ENCODE results near the gene NUDT17. TPM values are rescaled to one million over a fixed set of nuclear protein-coding genes. Genes with fewer than 3 reads are reported as not detected.
A peak's percentile ranks its signal among the peaks of the same experiment; 100 is the strongest.
"Not testable (repeated sequence)": the region's sequence is repeated elsewhere in the genome, so short reads cannot be mapped to it uniquely, and the experiment has no call there.

Gene NUDT17, protein sequence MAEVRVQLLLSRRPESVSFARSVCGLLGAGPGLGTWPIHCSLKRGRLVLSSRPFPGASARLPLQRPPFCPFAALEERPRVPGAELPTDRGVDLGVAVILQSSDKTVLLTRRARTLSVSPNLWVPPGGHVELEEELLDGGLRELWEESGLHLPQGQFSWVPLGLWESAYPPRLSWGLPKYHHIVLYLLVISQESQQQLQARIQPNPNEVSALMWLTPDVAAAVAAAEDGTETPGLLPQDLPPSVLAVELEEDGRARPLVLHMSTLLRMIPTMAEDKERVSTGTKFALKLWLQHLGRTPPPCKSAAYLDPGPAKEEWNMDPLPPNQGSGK
- polyA plus RNA-seq (2013, experiment 1 of 4): 4.8 TPM
- 6.3 TPM for polyA plus RNA-seq (2013, experiment 2 of 4)
- polyA plus RNA-seq (2013, experiment 3 of 4): 4.4 TPM
- polyA plus RNA-seq (2013, experiment 4 of 4): 6.2 TPM

DNA sequence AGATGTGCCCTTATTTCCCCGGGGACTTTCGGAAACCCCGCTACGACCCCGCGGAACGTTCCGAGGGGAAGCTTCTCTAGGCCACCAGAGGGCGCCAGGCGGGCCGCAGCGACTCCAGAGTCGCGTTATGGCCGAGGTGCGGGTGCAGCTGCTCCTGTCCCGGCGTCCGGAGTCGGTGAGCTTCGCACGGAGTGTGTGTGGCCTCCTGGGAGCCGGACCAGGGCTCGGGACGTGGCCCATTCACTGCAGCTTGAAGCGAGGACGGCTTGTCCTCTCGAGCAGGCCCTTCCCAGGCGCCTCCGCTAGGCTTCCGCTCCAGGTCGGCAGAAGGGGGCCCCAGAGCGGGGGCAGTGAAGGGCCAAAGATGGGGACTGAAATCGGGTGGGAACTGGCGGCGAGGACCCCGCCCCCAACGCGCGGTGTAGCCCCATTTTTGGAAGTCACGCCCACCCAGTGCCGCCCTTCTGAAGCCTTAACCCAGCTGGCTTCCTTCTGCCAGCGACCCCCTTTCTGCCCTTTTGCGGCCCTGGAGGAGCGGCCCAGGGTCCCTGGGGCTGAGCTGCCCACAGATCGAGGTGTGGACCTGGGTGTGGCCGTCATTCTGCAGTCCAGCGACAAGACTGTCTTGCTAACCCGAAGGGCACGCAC is at the start of gene NUDT17:
Gene NUDT17 (plus strand): TSS at position 117 of the 648 bp plus-strand sequence. CDS start 11 bp downstream, at position 128.
- peaks cover 44% of the 10 kb centered on the region for H3K36me3 ChIP-seq (ENCODE audit: control insufficient read depth, insufficient read depth, low read length)

DNA sequence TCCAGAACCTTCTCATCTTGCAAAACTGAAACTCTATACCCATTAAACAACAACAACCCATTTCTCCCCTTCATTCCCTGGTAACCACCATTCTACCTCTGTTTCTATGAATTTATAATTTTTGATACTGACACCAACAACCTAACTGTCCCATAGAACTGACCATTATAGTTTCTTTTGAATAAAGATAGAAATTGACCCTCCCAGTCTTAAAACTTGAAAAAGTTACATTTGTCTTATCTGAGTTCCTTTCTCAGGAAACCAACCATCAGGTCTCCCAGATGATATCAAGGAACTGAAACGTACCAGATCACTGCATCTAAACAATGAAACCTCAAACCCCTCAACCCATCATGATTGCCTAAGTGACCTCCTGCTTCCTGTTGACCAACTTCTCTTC is 48.7 kb upstream of the NUDT17 start:
- no peak overlapping the region for H3K27ac ChIP-seq (ENCODE audit: insufficient read depth, low read depth, low read length, poor library complexity, severe bottlenecking)
- no peaks in the 10 kb centered on the region for H3K4me1 ChIP-seq (ENCODE audit: control insufficient read depth, insufficient read depth, low read length)
- H3K9me3 ChIP-seq (ENCODE audit: control insufficient read depth, low read length): no peaks in the 10 kb centered on the region
- WGBS, 2 experiments: 49 to 53% methylated on average over 1 of the region's 1 CpG
- H3K4me3 ChIP-seq (ENCODE audit: insufficient read depth, low read depth, low read length): no peak overlapping the region
- no peaks in the 10 kb centered on the region for H3K36me3 ChIP-seq (ENCODE audit: control insufficient read depth, insufficient read depth, low read length)
- H3K27me3 ChIP-seq (ENCODE audit: control insufficient read depth, insufficient read depth, low read length, poor library complexity, severe bottlenecking): no peaks in the 10 kb centered on the region

More for the DNA sequence above, at the start of gene NUDT17:
- Histone ChIP-seq H3K27ac (ENCODE audit: insufficient read depth, low read depth, low read length, poor library complexity, severe bottlenecking) (peak within 1 kb of the TSS; percentile 48), H3K4me1 (ENCODE audit: control insufficient read depth, insufficient read depth, low read length) (no peaks in the 10 kb centered on the region), H3K4me3 (ENCODE audit: insufficient read depth, low read depth, low read length) (peak within 1 kb of the TSS; percentile 68), H3K9me3 (ENCODE audit: control insufficient read depth, low read length) (no peaks in the 10 kb centered on the region), H3K27me3 (ENCODE audit: control insufficient read depth, insufficient read depth, low read length, poor library complexity, severe bottlenecking) (peaks cover 8% of the 10 kb centered on the region)
- whole genome bisulfite sequencing, 2 experiments: 3% methylated on average over 50 of the region's 50 CpGs

DNA sequence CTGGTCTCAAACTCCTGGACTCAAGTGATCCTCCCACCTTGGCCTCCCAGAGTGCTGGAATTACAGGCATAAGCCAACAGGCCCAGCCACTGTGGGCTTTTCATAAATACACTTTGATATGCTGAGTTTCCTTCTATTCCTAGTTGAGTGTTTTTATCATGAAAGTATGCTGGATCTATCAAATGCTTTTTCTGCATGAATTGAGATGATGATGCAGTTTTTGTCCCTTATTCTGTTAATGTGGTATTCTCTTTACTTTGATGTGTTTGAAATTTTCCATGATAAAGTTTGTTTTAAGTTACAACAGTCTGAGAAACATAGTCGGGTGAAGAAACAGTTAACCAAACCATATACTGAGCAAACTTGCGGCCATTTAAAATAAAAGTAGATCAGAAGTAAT is 45.6 kb upstream of the NUDT17 start:
- Histone ChIP-seq H3K36me3 (ENCODE audit: control insufficient read depth, insufficient read depth, low read length) (no peaks in the 10 kb centered on the region), H3K9me3 (ENCODE audit: control insufficient read depth, low read length) (no peaks in the 10 kb centered on the region), H3K4me1 (ENCODE audit: control insufficient read depth, insufficient read depth, low read length) (peaks cover 4% of the 10 kb centered on the region), H3K27me3 (ENCODE audit: control insufficient read depth, insufficient read depth, low read length, poor library complexity, severe bottlenecking) (no peaks in the 10 kb centered on the region), H3K4me3 (ENCODE audit: insufficient read depth, low read depth, low read length) (no peak overlapping the region), H3K27ac (ENCODE audit: insufficient read depth, low read depth, low read length, poor library complexity, severe bottlenecking) (no peak overlapping the region)
- 91 to 92% methylated on average over 2 of the region's 2 CpGs for WGBS, 2 experiments

DNA sequence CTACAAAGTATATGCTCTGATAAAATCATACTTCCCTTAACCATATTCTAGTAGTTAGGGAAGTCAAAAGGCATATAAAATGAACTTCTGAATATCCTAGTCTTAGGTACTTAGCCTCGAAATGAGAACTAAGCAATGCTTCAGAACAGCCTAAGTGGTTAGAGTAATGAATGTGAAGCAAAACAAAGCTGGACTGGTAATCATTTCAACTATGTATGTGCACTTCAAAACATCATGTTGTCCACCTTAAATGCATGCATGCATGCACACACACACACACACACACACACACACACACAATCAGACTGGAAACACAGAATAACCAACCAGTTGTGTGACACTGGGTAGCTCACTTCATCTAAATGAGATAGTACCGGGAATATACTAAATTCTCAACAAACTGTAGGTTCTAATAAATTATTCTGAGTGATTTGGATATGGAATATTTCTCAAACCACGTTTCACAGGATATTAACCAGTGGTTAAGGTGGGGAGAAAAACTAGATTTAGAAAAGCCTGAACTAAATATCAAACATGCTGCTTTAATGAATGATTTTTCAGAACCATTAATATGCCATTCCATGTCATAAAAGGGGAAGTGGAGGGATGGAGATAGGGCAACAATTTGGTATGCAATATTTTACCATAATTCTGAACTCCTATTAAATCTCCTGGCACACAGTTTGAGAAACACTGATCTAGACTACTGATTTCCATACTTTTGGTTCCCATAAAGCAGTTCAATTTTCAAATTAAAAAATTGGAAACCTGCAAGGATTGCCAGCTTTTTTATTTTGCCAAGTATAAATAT is 41.0 kb upstream of the NUDT17 start:
- peaks cover 4% of the 10 kb centered on the region for H3K4me1 ChIP-seq (ENCODE audit: control insufficient read depth, insufficient read depth, low read length)
- no peaks in the 10 kb centered on the region for H3K9me3 ChIP-seq (ENCODE audit: control insufficient read depth, low read length)
- H3K4me3 ChIP-seq (ENCODE audit: insufficient read depth, low read depth, low read length): no peak overlapping the region
- no peak overlapping the region for H3K27ac ChIP-seq (ENCODE audit: insufficient read depth, low read depth, low read length, poor library complexity, severe bottlenecking)
- H3K36me3 ChIP-seq (ENCODE audit: control insufficient read depth, insufficient read depth, low read length): no peaks in the 10 kb centered on the region
- H3K27me3 ChIP-seq (ENCODE audit: control insufficient read depth, insufficient read depth, low read length, poor library complexity, severe bottlenecking): no peaks in the 10 kb centered on the region
- 94 to 98% methylated on average over 2 to 3 of the region's 3 CpGs for WGBS, 2 experiments

DNA sequence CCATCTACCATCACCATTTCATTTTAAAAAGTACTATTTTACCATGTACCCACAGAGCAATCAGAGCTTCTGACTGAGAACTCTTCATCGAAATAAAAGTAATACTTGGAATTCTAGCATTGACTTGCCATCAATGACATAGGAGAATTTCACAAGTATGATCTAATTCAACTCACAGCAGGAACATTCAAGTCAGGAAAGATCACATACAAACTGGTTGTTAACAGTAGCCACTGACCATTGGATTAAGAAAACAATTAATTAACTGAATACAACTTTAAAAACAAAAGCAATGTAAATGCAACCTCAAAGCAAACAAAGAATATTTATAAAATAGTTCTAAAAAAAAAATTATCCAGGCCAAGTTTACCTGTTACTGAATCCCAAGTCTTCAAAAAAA is 40.4 kb upstream of the NUDT17 start:
- no peaks in the 10 kb centered on the region for H3K36me3 ChIP-seq (ENCODE audit: control insufficient read depth, insufficient read depth, low read length)
- 90 to 94% methylated on average over 1 of the region's 1 CpG for WGBS, 2 experiments

DNA sequence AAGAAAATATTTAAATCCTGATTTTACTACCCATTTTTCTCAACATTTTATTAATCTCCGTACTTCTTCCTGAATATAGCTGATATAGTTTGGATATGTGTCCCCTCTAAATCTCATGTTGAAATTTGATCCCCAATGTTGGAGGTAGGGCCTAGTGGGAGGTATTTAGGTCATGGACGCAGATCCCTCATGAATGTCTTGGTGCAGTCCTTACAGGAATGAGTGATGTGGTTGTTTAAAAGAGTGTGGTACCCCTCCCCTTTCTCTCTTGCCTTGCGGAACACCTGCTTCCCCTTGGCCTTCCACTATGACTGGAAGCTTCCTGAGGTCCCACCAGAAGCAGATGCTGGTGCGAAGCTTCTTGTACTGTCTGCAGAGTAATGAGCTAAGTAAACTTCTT is 39.0 kb upstream of the NUDT17 start:
- 88 to 92% methylated on average over 2 to 4 of the region's 4 CpGs for WGBS, 2 experiments

More for the DNA sequence above, 40.4 kb upstream of the NUDT17 start:
- H3K4me1 ChIP-seq (ENCODE audit: control insufficient read depth, insufficient read depth, low read length): peaks cover 4% of the 10 kb centered on the region
- H3K27me3 ChIP-seq (ENCODE audit: control insufficient read depth, insufficient read depth, low read length, poor library complexity, severe bottlenecking): no peaks in the 10 kb centered on the region
- H3K27ac ChIP-seq (ENCODE audit: insufficient read depth, low read depth, low read length, poor library complexity, severe bottlenecking): no peak overlapping the region
- no peak overlapping the region for H3K4me3 ChIP-seq (ENCODE audit: insufficient read depth, low read depth, low read length)
- no peaks in the 10 kb centered on the region for H3K9me3 ChIP-seq (ENCODE audit: control insufficient read depth, low read length)

DNA sequence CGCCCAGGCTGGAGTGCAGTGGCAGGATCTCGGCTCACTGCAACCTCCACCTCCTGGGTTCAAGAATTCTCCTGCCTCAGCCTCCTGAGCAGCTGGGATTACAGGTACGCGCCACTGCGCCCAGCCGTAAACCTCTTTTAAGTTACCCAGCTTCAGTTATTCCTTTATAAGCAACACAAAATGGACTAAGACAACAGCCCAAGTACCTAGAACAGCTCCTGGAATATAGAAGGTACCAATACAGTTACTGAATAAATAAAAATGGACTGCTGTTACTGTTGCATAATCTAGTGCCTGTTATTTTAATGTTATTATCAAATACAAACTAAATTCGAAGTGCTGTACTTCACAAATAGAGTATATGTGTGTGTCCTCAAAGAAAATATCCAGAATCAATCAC is 38.6 kb upstream of the NUDT17 start:
- Histone ChIP-seq H3K36me3 (ENCODE audit: control insufficient read depth, insufficient read depth, low read length) (no peaks in the 10 kb centered on the region), H3K27me3 (ENCODE audit: control insufficient read depth, insufficient read depth, low read length, poor library complexity, severe bottlenecking) (no peaks in the 10 kb centered on the region), H3K27ac (ENCODE audit: insufficient read depth, low read depth, low read length, poor library complexity, severe bottlenecking) (no peak overlapping the region), H3K9me3 (ENCODE audit: control insufficient read depth, low read length) (no peaks in the 10 kb centered on the region), H3K4me1 (ENCODE audit: control insufficient read depth, insufficient read depth, low read length) (peaks cover 4% of the 10 kb centered on the region), H3K4me3 (ENCODE audit: insufficient read depth, low read depth, low read length) (no peak overlapping the region)
- 96% methylated on average over 6 of the region's 7 CpGs for WGBS, 2 experiments

More for the DNA sequence above, 39.0 kb upstream of the NUDT17 start:
- Histone ChIP-seq H3K4me3 (ENCODE audit: insufficient read depth, low read depth, low read length) (no peak overlapping the region), H3K9me3 (ENCODE audit: control insufficient read depth, low read length) (no peaks in the 10 kb centered on the region), H3K27me3 (ENCODE audit: control insufficient read depth, insufficient read depth, low read length, poor library complexity, severe bottlenecking) (no peaks in the 10 kb centered on the region), H3K36me3 (ENCODE audit: control insufficient read depth, insufficient read depth, low read length) (no peaks in the 10 kb centered on the region), H3K27ac (ENCODE audit: insufficient read depth, low read depth, low read length, poor library complexity, severe bottlenecking) (no peak overlapping the region), H3K4me1 (ENCODE audit: control insufficient read depth, insufficient read depth, low read length) (peaks cover 4% of the 10 kb centered on the region)

DNA sequence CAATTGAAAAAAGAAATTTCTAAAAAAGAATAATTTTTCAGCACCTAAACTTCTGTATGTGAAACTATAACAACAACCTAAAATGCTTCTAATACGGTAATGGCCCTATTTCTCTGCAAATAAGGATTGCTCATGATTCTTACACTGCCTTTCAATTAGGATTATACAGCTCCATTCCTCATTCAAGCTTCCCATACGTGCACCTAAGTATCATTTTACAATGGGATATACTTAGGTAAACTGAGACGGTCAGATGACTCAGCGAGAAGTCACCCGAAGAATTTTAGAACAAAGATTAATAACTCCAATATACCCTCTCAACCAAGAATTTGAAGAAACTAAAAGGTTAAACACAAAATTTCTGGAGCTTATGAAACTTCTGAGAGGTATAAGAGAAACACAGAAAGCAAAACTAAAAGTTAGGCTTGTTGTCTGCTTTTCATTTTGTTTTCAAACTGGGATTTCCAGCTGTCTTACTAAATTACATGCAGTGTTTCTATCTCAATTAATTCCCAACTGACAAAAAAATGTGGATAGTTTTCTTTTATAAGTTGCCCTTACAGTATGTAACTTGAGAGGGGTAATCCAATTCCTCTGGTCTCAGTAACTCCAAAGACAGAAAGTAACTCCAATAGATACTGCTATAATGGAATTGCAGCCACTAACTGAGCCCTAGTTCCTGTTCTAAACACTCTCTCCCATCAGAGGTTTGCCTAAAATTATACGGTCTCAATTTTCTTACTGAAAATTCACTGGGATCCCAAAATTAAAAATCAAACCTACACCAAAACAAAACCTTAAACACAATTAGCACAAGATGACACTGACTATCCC is 32.2 kb upstream of the NUDT17 start:
- not testable (repeated sequence) for H3K27me3 ChIP-seq (ENCODE audit: control insufficient read depth, insufficient read depth, low read length, poor library complexity, severe bottlenecking); H3K9me3 ChIP-seq (ENCODE audit: control insufficient read depth, low read length); H3K4me3 ChIP-seq (ENCODE audit: insufficient read depth, low read depth, low read length); H3K27ac ChIP-seq (ENCODE audit: insufficient read depth, low read depth, low read length, poor library complexity, severe bottlenecking); H3K36me3 ChIP-seq (ENCODE audit: control insufficient read depth, insufficient read depth, low read length); H3K4me1 ChIP-seq (ENCODE audit: control insufficient read depth, insufficient read depth, low read length)
- no CpG with 5 or more reads among the region's 6 CpGs for WGBS, 2 experiments

DNA sequence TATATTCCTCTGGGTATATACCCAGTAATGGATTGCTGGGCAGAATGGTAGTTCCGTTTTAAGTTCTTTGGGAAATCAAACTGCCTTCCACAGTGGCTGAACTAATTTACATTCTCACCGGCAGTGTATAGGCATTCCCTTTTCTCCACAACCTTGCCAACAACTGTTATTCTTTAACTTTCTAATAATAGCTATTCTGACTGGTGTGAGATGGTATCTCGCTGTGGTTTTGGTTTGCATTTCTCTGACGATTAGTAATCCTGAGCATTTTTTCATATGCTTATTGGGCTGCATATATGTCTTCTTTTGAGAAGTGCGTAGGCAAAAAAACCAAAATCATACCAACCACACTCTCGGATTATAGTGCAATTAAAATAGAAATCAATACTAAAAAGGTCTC is 27.3 kb upstream of the NUDT17 start:
- WGBS, 2 experiments: 100% methylated on average over 1 of the region's 6 CpGs; no CpG with 5 or more reads in 1 of the 2 experiments
- not testable (repeated sequence) for H3K36me3 ChIP-seq (ENCODE audit: control insufficient read depth, insufficient read depth, low read length); H3K4me3 ChIP-seq (ENCODE audit: insufficient read depth, low read depth, low read length); H3K27ac ChIP-seq (ENCODE audit: insufficient read depth, low read depth, low read length, poor library complexity, severe bottlenecking); H3K27me3 ChIP-seq (ENCODE audit: control insufficient read depth, insufficient read depth, low read length, poor library complexity, severe bottlenecking); H3K4me1 ChIP-seq (ENCODE audit: control insufficient read depth, insufficient read depth, low read length); H3K9me3 ChIP-seq (ENCODE audit: control insufficient read depth, low read length)
